Chondrocyte (in vitro differentiated cells): Measurements from ENCODE around the gene BAD. TPM values are rescaled to one million over a fixed set of nuclear protein-coding genes. Genes with fewer than 3 reads are reported as not detected.
"Not testable (repeated sequence)": the region's sequence is repeated elsewhere in the genome, so short reads cannot be mapped to it uniquely, and the experiment has no call there.

Experiments
- DNase-seq: peaks from one replicate; pipeline ENCODE4 v3.0.0; 2021; ENCODE audit warnings: mixed read lengths, low spot score
- H3K27ac Mint-ChIP-seq: one replicate; pipeline ENCODE4 v1.8.0; 2021; ENCODE audit warnings: mild to moderate bottlenecking, moderate library complexity, mixed read lengths; ENCODE audit not compliant: unreplicated experiment
- H3K27me3 Mint-ChIP-seq: 2 replicates; pipeline ENCODE4 v1.8.0; 2021; ENCODE audit warnings: low read depth, mixed read lengths
- H3K36me3 Mint-ChIP-seq: 2 replicates; pipeline ENCODE4 v1.8.0; 2021; ENCODE audit warnings: low read depth, mixed read lengths
- H3K4me1 Mint-ChIP-seq: 2 replicates; pipeline ENCODE4 v1.8.0; 2021; ENCODE audit warnings: low read depth, mild to moderate bottlenecking, mixed read lengths
- H3K4me3 Mint-ChIP-seq: one replicate; pipeline ENCODE4 v1.8.0; 2021; ENCODE audit warnings: mild to moderate bottlenecking, moderate library complexity, mixed read lengths; ENCODE audit not compliant: unreplicated experiment
- H3K9me3 Mint-ChIP-seq: 2 replicates; pipeline ENCODE4 v1.8.0; 2021; ENCODE audit warnings: low read depth, mixed read lengths
- CTCF ChIP-seq: fragments of 200-600 bp; sonication (generic); IDR thresholded peaks from 2 replicates; pipeline ENCODE4 v1.5.0; 2021; ENCODE audit warnings: antibody characterized with exemption, mild to moderate bottlenecking, moderate library complexity
- total RNA-seq: library from RNA; stranded (reverse); gene quantifications from 3 replicates; pipeline ENCODE4 v1.2.1, GENCODE V29; 2021

BAD gene
- total RNA-seq, 1 donor from 2014 or later = 56.8 TPM

GRCh38 chr11:64246871-64247728 lies 37.4 kb downstream of the BAD start, which contains the start of gene PPP1R14B:
Gene PPP1R14B (minus strand): TSS chr11:64246943. CDS start chr11:64246673, 270 bp downstream.
- no peak for DNase-seq
- Mint-ChIP-seq H3K27ac (peak within 1 kb of the TSS; percentile 97), H3K4me3 (peak within 1 kb of the TSS; percentile 89), H3K9me3 (no peaks in the 10 kb centered on the region), H3K27me3 (no peaks in the 10 kb centered on the region), H3K36me3 (peaks cover 4% of the 10 kb centered on the region), H3K4me1 (peaks cover 38% of the 10 kb centered on the region)
- TF ChIP-seq CTCF = peak; percentile 36

GRCh38 chr11:64246621-64246870 lies 37.9 kb downstream of the BAD start:
- not testable (repeated sequence) for H3K36me3 Mint-ChIP-seq, H3K27ac Mint-ChIP-seq, H3K9me3 Mint-ChIP-seq, DNase-seq, H3K27me3 Mint-ChIP-seq
- H3K4me1 Mint-ChIP-seq = peaks cover 37% of the 10 kb centered on the region
- peak overlapping the region; percentile 84 for H3K4me3 Mint-ChIP-seq

- no peak for DNase-seq
- Mint-ChIP-seq H3K27ac (peak overlapping the region; percentile 97), H3K4me1 (peaks cover 37% of the 10 kb centered on the region), H3K27me3 (no peaks in the 10 kb centered on the region), H3K4me3 (peak overlapping the region; percentile 89), H3K9me3 (no peaks in the 10 kb centered on the region), H3K36me3 (peaks cover 4% of the 10 kb centered on the region)
- TF ChIP-seq CTCF = peak; percentile 9
These were observed 38.5 kb downstream of the BAD start for GRCh38 chr11:64245797-64246620.

- H3K4me1 Mint-ChIP-seq = peaks cover 36% of the 10 kb centered on the region
- peak overlapping the region; percentile 89 for H3K4me3 Mint-ChIP-seq
- H3K9me3 Mint-ChIP-seq = no peaks in the 10 kb centered on the region
- no peaks in the 10 kb centered on the region for H3K27me3 Mint-ChIP-seq
- no peak for DNase-seq
- H3K36me3 Mint-ChIP-seq = peaks cover 4% of the 10 kb centered on the region
- peak overlapping the region; percentile 97 for H3K27ac Mint-ChIP-seq
- no peak for TF ChIP-seq CTCF
These were observed 39.1 kb downstream of the BAD start for GRCh38 chr11:64245401-64245796.

- no peaks in the 10 kb centered on the region for H3K9me3 Mint-ChIP-seq
- peak overlapping the region; percentile 97 for H3K27ac Mint-ChIP-seq
- H3K4me3 Mint-ChIP-seq = peak overlapping the region; percentile 89
- no peak for TF ChIP-seq CTCF
- DNase-seq = no peak
- no peaks in the 10 kb centered on the region for H3K27me3 Mint-ChIP-seq
- H3K4me1 Mint-ChIP-seq = peaks cover 41% of the 10 kb centered on the region
- H3K36me3 Mint-ChIP-seq = peaks cover 4% of the 10 kb centered on the region
These were observed 39.5 kb downstream of the BAD start for GRCh38 chr11:64244966-64245365.
